ENCODE results near the gene DIP2C.
"Not testable (repeated sequence)": the region's sequence is repeated elsewhere in the genome, so short reads cannot be mapped to it uniquely, and the experiment has no call there.

DIP2C gene

GRCh38 chr10:427761-428519, 261.5 kb downstream of the DIP2C start:
- no peak for DNase-seq

DNA sequence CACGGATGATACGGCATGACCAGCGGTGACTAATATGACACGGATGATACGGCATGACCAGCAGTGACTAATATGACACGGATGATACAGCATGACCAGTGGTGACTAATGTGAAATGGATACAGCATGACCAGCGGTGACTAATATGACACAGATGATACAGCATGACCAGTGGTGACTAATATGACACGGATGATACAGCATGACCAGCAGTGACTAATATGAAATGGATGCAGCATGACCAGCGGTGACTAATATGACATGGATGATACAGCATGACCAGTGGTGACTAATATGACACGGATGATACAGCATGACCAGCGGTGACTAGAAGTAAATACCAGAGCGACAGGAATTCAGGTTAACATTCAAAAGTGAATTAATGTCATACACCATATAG, 264.1 kb downstream of the DIP2C start:
- DNase-seq: not testable (repeated sequence)

DNA sequence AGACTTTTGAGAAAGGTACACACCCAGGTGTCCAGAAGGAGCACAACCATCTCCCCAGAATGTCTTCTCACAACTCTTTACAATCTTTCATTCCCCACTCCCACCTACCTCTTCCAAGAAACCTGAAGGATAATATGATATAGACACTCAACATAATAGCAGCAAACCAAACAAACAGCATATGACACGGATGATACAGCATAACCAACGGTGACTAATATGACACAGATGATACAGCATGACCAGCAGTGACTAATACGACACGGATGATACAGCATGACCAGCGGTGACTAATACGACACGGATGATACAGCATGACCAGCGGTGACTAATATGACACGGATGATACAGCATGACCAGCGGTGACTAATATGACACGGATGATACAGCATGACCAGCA, 264.7 kb downstream of the DIP2C start:
- not testable (repeated sequence) for DNase-seq

- no peak for DNase-seq
Observed at GRCh38 chr10:423178-423577, 266.3 kb downstream of the DIP2C start.

- no peak for DNase-seq
Observed at GRCh38 chr10:422675-423074, 266.8 kb downstream of the DIP2C start.

GRCh38 chr10:422241-422640, 267.2 kb downstream of the DIP2C start:
- DNase-seq: no peak

- no peak for DNase-seq
Observed at GRCh38 chr10:421170-421569, 268.3 kb downstream of the DIP2C start.

- DNase-seq: no peak
Observed at GRCh38 chr10:420154-421121, 269.0 kb downstream of the DIP2C start.

- DNase-seq: no peak
Observed at GRCh38 chr10:418894-419293, 270.6 kb downstream of the DIP2C start.

GRCh38 chr10:418226-418625, 271.2 kb downstream of the DIP2C start:
- DNase-seq: no peak

DNA sequence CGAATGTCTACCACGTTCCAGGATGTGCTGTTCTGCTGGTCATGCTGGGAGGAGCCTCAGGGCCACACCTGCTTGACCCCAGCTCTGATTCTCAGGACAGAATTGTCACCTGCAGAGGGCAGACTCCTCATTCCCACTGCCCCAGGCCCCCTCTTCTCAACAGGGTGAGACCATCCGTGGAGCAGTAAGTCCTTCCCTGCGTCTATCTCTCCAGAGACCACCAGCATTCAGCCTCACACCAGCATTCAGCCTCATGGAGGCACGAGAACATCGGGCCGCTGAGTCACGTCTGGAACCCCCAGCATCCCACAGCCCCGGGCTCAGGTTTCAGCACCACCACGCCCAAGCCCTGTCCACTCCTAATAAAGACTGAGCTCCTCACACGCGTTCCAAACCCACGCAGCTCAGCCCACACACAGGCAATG, 273.4 kb downstream of the DIP2C start:
- DNase-seq: no peak

DNA sequence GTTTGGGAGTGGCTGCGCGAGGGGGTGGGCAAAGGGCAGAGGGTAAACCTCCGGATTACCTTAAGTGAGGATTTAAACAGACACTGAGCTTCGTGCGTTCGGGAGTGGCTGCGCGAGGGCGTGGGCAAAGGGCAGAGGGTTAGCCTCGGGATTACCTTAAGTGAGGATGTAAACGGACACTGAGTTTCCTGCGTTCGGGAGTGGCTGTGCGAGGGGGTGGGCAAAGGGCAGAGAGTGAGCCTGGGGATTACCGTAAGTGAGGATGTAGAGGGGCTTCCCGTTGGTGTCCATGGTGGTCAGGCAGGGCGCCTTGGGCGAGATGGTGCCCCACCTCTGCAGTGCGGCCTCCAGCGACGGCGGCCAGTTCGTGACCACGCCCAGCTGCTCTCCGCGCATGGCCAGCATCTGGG, 275.8 kb downstream of the DIP2C start:
- DNase-seq: no peak

- no peak for DNase-seq
Observed at GRCh38 chr10:412109-412508, 277.4 kb downstream of the DIP2C start.

GRCh38 chr10:411603-412002, 277.9 kb downstream of the DIP2C start:
- no peak for DNase-seq

- DNase-seq: no peak
Observed at GRCh38 chr10:409408-410040, 279.9 kb downstream of the DIP2C start.

GRCh38 chr10:408236-408635, 281.2 kb downstream of the DIP2C start:
- DNase-seq: no peak

GRCh38 chr10:406976-407375, 282.5 kb downstream of the DIP2C start:
- no peak for DNase-seq

DNA sequence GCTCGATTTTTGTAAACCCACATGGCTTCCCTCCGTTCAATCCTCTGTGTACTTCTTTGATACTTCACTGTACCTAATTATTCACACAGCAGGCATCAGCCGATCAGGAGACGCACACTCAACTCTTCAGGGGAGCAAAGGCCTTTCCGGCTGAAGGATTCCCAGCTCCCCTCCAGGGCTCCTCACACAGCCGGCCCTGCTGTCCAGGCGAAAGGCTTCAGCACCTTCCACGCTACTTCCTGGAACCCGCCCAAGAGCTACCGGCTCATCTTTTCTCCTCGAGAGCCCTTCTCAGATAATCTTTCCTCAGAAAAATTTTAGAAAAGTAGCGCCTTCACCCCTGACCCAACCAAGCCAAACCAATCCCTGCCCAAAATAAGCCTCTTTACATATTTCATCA, 283.8 kb downstream of the DIP2C start:
- no peak for DNase-seq

DNA sequence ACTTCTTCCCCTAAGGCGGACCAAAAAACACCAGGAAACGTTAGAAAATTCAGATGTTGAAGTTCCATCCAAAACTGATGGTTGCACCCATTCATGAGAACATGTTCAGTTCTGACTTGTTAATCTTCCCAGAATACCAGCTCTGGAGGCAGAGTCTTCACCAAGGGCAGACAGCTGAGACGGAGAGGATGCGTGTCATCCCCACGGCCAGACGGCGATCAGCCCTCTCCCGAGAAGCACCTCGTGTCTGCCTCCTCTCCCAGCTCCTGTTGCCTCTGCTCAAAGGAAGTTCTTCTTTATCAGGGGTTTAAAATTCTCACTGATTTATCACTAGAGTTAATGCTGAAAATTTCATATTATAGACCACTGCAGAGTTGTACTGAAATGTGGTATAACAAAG, 284.5 kb downstream of the DIP2C start:
- no peak for DNase-seq

DNA sequence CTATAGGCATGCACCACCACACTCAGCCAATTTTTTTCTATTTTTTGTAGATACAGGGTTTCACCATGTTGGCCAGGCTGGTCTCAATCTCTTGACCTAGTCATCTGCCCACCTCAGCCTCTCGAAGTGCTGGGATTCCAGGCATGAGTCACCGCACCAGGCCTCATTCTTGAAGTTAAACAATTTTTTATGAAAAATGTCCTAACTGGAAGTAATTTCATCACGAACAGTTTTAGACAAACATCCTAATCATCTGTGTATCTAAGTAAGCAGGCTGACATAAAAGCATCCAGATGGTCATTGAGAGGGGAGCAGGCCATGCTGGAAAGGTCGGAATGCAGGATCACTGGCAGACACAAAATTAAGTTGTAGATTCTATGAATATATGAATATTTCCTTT, 285.1 kb downstream of the DIP2C start:
- no peak for DNase-seq

GRCh38 chr10:398954-399353, 290.5 kb downstream of the DIP2C start:
- peak; percentile 11 for DNase-seq

- peak; percentile 2 for DNase-seq
Observed at GRCh38 chr10:397321-398068, 292.0 kb downstream of the DIP2C start.

Measured in stimulated activated CD8-positive, alpha-beta memory T cell treated with anti-CD3 and anti-CD28 coated beads, Interleukin-4, amount 100 ng/mL, for 48 hours (primary cell).